KOPT-K1 (cell line): ENCODE data around the gene PALD1.

Experiments
- H3K27ac ChIP-seq: fragments of 200-600 bp; sonication (generic); 2 replicates; pipeline ENCODE4 v1.5.1; 2016; ENCODE audit warnings: antibody characterized with exemption, mild to moderate bottlenecking, low read depth, low read length; ENCODE audit not compliant: poor library complexity, severe bottlenecking
- H3K36me3 ChIP-seq: fragments of 200-600 bp; sonication (generic); 2 replicates; pipeline ENCODE4 v1.5.1; 2017; ENCODE audit warnings: antibody characterized with exemption, mild to moderate bottlenecking, low read length, moderate library complexity; ENCODE audit not compliant: insufficient read depth
- H3K9me3 ChIP-seq: fragments of 200-600 bp; sonication (generic); 2 replicates; pipeline ENCODE4 v1.5.1; 2017; ENCODE audit warnings: antibody characterized with exemption, low read length, mild to moderate bottlenecking; ENCODE audit not compliant: insufficient read depth, poor library complexity, severe bottlenecking

PALD1 gene

GRCh38 chr10:70478191-70479164, at the start of gene PALD1:
PALD1 (plus strand) TSS chr10:70478767; CDS start chr10:70525952, 47,185 bp downstream.
- Histone ChIP-seq H3K27ac (peak within 1 kb of the TSS; percentile 26), H3K36me3 (no peaks in the 10 kb centered on the region), H3K9me3 (no peaks in the 10 kb centered on the region)

GRCh38 chr10:70430493-70431445, 47.8 kb upstream of the PALD1 start:
- H3K27ac ChIP-seq: no peak overlapping the region
- peaks cover 53% of the 10 kb centered on the region for H3K36me3 ChIP-seq
- H3K9me3 ChIP-seq: no peaks in the 10 kb centered on the region

- H3K27ac ChIP-seq: no peak overlapping the region
- H3K9me3 ChIP-seq: no peaks in the 10 kb centered on the region
- H3K36me3 ChIP-seq: peaks cover 40% of the 10 kb centered on the region
Observed at GRCh38 chr10:70432101-70432500, 46.5 kb upstream of the PALD1 start.

GRCh38 chr10:70432561-70433263, 45.9 kb upstream of the PALD1 start:
- Histone ChIP-seq H3K27ac (no peak overlapping the region), H3K36me3 (peaks cover 34% of the 10 kb centered on the region), H3K9me3 (no peaks in the 10 kb centered on the region)

- no peaks in the 10 kb centered on the region for H3K9me3 ChIP-seq
- no peak overlapping the region for H3K27ac ChIP-seq
Observed at GRCh38 chr10:70433581-70434280, 44.8 kb upstream of the PALD1 start.

GRCh38 chr10:70435241-70436085, 43.1 kb upstream of the PALD1 start:
- Histone ChIP-seq H3K9me3 (no peaks in the 10 kb centered on the region), H3K36me3 (peaks cover 8% of the 10 kb centered on the region; the same call in 1 of the 2 replicates), H3K27ac (no peak overlapping the region)

More at GRCh38 chr10:70433581-70434280, 44.8 kb upstream of the PALD1 start:
- H3K36me3 ChIP-seq: peaks cover 24% of the 10 kb centered on the region

- Histone ChIP-seq H3K9me3 (no peaks in the 10 kb centered on the region), H3K36me3 (no peaks in the 10 kb centered on the region), H3K27ac (no peak overlapping the region)
Observed at GRCh38 chr10:70437721-70438120, 40.8 kb upstream of the PALD1 start.

- Histone ChIP-seq H3K27ac (no peak overlapping the region), H3K9me3 (no peaks in the 10 kb centered on the region), H3K36me3 (no peaks in the 10 kb centered on the region)
Observed at GRCh38 chr10:70440296-70441160, 38.0 kb upstream of the PALD1 start.

- Histone ChIP-seq H3K36me3 (no peaks in the 10 kb centered on the region), H3K9me3 (no peaks in the 10 kb centered on the region), H3K27ac (no peak within 1 kb of the TSS)
Observed at GRCh38 chr10:70441161-70441894, 37.2 kb upstream of the PALD1 start, which contains the start of gene NODAL. NODAL (minus strand) TSS chr10:70441681; CDS start chr10:70441667, 14 bp downstream.

- Histone ChIP-seq H3K36me3 (no peaks in the 10 kb centered on the region), H3K9me3 (no peaks in the 10 kb centered on the region), H3K27ac (no peak overlapping the region)
Observed at GRCh38 chr10:70441895-70442309, 36.7 kb upstream of the PALD1 start.

GRCh38 chr10:70442332-70442988, 36.1 kb upstream of the PALD1 start:
- H3K36me3 ChIP-seq: no peaks in the 10 kb centered on the region
- H3K27ac ChIP-seq: no peak overlapping the region
- no peaks in the 10 kb centered on the region for H3K9me3 ChIP-seq

- Histone ChIP-seq H3K27ac (no peak overlapping the region), H3K9me3 (no peaks in the 10 kb centered on the region), H3K36me3 (no peaks in the 10 kb centered on the region)
Observed at GRCh38 chr10:70444744-70445143, 33.8 kb upstream of the PALD1 start.
